Measurements from ENCODE around the gene GCNT4.
"Not testable (repeated sequence)": the region's sequence is repeated elsewhere in the genome, so short reads cannot be mapped to it uniquely, and the experiment has no call there.

The GCNT4 gene, protein sequence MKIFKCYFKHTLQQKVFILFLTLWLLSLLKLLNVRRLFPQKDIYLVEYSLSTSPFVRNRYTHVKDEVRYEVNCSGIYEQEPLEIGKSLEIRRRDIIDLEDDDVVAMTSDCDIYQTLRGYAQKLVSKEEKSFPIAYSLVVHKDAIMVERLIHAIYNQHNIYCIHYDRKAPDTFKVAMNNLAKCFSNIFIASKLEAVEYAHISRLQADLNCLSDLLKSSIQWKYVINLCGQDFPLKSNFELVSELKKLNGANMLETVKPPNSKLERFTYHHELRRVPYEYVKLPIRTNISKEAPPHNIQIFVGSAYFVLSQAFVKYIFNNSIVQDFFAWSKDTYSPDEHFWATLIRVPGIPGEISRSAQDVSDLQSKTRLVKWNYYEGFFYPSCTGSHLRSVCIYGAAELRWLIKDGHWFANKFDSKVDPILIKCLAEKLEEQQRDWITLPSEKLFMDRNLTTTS

DNA sequence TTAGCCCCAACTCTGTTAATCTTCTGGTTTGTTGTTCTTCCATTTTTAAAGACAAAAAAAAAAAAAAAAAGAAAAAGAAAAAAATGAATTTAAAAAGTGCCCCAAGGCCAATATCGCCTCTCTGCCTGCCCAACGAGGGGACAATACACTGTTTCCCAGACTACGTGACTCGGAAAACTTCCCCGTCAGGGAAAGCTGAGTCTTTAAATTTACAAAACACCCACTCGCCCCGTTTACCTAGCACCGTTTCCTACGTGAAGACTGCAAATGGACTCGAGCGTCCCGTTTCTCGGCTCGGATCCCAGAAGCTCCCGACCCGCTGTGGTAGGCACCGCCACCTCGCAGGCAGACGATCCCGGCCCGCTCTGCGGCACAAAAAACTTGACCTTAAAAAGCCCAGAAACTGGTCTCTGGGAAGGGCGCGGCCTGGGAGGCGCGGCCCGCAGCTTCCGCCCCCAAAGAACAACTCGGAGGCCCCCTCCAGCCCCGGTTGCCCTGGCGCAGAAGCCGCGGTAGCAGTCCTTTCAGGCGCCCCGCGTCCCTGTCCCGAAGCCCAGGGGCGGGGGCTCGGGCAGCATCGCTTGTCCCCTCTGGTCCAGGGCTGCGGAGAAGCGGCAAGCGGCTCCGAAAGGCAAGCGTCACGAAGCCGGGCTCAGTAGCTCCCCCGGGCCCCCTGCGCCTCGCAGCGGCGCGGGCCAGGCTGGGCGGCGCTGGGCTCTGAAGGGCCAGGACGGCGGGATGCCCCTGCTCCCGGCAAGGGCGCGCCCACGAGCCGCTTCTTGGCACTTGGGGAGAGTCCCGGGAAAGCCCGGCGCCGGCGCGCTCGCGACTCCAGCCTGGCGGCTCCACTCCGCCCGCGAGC is at the start of gene GCNT4:
TSS of gene GCNT4 (minus strand) at position 367 of the 862 bp plus-strand sequence. CDS start 22,521 bp downstream, outside the sequence.
- DNase-seq (ENCODE audit: low read depth in 2 of 3, low spot score in 1 of 3), result peak in 1 of 3 donors; percentile 53

GRCh38 chr5:75095956-75096355 is 43.6 kb upstream of the GCNT4 start:
- DNase-seq (ENCODE audit: low read depth in 2 of 3, low spot score in 1 of 3), result not testable (repeated sequence)

DNA sequence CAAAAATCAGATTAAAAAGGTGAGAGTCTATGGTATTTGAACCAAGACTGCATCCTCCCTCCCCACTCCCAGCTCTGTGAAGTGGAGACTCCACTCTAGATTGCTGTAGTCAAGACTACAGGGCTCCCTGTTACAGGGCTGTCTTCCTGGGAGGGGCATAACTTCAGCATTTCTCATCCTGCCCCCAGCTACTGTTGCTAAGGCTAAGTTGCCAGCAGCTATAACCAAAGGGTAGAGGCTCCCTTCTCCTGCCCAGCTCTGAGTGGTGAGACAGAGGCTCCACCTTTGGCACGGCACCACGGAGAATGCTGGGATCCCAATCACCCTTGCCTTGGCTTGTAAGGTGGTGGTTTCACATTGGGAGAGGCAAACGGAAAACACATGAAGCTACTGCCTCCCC is 39.2 kb upstream of the GCNT4 start:
- DNase-seq (ENCODE audit: low read depth in 2 of 3, low spot score in 1 of 3), result no peak

- DNase-seq (ENCODE audit: low read depth in 2 of 3, low spot score in 1 of 3), result no peak
These were observed 37.3 kb upstream of the GCNT4 start for GRCh38 chr5:75089662-75090061.

DNA sequence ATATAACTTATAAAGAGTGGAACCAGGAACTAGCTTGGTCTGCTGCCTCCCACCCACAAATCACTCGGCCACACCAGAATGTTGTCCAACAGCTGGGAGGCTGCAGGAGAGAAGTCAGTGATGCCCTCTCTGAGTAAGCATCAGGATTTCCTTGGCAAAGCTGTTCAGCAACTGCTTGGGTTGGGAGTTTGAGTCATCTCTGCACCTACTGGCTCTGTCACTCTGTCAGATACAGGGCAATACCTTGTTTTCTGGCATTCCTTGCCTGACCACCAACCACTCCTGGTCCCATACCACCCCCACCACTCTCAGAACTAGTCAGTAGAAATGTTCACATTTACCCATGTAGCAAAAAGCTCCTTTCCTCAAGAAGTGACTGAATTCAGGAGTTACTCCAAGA is 36.8 kb upstream of the GCNT4 start:
- peak; percentile 12 to 50 (median 34) for DNase-seq (ENCODE audit: low read depth in 2 of 3, low spot score in 1 of 3)

DNA sequence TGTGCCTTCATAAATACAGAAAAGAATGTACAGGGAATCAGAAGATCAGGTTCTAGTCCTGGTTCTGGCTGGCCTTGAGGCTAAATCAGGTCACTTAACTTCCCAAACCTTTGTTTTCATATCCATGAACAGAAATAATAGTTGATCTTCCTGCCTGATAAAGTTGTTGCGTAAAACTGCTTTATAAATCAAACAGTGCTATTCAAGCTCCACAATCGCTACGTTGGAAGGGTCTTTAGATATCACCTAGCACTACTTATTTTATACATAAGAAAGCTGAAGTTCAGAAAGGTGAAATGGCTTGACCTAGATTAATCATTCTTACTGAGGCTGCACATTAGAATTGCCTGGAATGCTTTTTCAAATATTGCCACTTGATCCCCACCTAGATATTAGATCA is 36.3 kb upstream of the GCNT4 start:
- DNase-seq (ENCODE audit: low read depth in 2 of 3, low spot score in 1 of 3), result no peak

GRCh38 chr5:75081510-75081909 is 29.2 kb upstream of the GCNT4 start:
- DNase-seq (ENCODE audit: low read depth in 2 of 3, low spot score in 1 of 3), result no peak

GRCh38 chr5:75079346-75079745 is 27.0 kb upstream of the GCNT4 start:
- DNase-seq (ENCODE audit: low read depth in 2 of 3, low spot score in 1 of 3), result not testable (repeated sequence)

GRCh38 chr5:75078027-75078426 is 25.7 kb upstream of the GCNT4 start:
- DNase-seq (ENCODE audit: low read depth in 2 of 3, low spot score in 1 of 3), result no peak

- no peak for DNase-seq (ENCODE audit: low read depth in 2 of 3, low spot score in 1 of 3)
These were observed 19.7 kb upstream of the GCNT4 start for GRCh38 chr5:75072061-75072460.

DNA sequence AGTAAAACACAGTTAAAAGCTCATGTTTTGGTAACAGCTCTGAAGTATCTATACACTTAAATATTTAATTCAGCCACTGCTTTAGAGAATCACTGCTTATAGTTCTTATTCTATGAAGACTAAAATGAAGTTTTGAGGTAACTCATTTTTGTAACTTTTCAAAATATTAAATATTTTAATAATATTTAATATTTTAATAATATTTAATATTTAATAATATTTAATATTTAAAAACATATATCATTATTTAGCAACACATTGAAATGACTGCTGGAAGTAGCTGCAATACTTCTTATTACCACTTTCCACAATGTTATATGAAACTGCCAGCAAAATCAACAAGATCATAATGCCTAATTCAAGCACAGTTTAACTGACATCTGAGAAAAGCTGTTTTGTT is 18.7 kb upstream of the GCNT4 start:
- no peak for DNase-seq (ENCODE audit: low read depth in 2 of 3, low spot score in 1 of 3)

- DNase-seq (ENCODE audit: low read depth in 2 of 3, low spot score in 1 of 3), result no peak
These were observed 15.1 kb upstream of the GCNT4 start for GRCh38 chr5:75067434-75067833.

DNA sequence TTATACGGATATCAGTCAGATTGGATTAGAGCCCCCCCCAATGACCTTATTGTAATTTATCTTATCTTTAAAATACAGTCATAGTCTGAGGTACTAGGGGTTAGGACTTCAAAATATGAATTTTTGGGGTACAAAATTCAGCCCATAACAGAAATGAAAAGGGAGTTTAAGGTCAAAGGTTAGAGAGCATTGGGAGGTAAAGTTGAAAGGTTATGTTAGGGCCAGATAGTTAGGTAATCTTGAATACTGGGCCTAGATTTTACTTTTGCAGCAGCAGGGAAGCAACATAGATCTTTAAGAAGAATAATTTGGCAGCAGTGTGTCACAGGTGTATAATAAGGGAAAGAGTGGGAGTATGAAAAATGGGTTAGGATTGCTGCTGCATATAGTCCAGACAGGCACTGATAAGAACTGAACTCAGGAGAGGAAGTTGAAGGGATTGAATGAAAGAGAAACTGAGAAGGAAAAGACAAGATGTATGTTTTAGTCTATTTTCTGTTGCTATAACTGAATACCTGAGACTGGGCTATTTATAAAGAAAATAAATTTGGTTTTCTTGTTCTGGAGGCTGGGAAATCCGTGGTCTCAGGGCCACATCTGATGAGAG is 10.7 kb upstream of the GCNT4 start:
- DNase-seq (ENCODE audit: low read depth in 2 of 3, low spot score in 1 of 3), result no peak

DNA sequence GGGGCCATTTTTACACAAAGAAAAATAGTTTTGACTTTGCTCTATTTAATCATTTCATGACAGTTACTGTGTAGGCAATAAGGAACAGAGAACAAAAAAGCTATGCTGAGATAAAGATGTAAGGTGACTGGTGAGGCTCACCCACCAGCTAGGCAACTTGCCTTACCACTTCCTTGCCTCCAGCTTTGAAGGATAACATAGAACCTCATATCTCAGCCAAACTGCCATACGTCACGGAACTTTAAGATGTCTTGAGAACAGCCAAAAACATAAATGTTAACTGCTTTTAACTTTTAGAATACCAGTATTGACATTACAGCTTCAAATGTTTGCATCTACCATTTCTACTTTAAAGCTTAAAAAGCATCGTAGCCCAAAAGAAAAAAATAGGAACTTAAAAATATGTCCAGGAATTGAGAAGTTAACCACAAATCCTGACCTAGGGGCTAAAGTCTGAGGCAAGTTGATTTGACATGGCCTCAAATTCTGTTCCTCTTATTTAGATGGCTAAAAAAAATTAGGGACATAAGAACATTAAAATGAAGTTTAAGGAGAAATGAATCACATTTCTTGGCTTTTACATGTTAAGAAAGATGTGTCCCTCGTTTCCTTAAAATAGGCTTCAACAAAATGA is 7.7 kb upstream of the GCNT4 start:
- no peak for DNase-seq (ENCODE audit: low read depth in 2 of 3, low spot score in 1 of 3)

GRCh38 chr5:75058986-75059535 is 6.7 kb upstream of the GCNT4 start:
- no peak for DNase-seq (ENCODE audit: low read depth in 2 of 3, low spot score in 1 of 3)

GRCh38 chr5:75057561-75057960 is 5.2 kb upstream of the GCNT4 start:
- no peak for DNase-seq (ENCODE audit: low read depth in 2 of 3, low spot score in 1 of 3)

DNA sequence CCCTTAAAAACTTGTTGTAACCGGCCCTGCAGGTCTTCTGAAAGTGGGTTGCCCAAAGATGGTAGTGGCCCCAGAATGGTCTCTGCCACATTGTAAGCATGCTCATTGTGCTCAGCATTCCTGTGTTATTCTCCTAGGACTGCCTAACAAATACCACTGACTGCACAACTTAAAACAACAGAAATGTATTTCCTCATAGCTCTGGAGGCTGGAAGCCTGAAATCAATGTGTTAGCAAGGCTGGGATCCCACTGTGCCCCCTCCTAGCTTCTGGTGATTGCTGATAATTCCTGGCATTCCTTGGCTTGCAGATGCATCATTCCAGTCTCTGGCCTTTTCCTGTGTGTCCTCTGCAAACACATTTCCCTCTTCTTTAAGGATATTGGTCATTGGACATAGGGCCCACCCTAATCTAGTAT is 3.4 kb upstream of the GCNT4 start:
- no peak for DNase-seq (ENCODE audit: low read depth in 2 of 3, low spot score in 1 of 3)

DNA sequence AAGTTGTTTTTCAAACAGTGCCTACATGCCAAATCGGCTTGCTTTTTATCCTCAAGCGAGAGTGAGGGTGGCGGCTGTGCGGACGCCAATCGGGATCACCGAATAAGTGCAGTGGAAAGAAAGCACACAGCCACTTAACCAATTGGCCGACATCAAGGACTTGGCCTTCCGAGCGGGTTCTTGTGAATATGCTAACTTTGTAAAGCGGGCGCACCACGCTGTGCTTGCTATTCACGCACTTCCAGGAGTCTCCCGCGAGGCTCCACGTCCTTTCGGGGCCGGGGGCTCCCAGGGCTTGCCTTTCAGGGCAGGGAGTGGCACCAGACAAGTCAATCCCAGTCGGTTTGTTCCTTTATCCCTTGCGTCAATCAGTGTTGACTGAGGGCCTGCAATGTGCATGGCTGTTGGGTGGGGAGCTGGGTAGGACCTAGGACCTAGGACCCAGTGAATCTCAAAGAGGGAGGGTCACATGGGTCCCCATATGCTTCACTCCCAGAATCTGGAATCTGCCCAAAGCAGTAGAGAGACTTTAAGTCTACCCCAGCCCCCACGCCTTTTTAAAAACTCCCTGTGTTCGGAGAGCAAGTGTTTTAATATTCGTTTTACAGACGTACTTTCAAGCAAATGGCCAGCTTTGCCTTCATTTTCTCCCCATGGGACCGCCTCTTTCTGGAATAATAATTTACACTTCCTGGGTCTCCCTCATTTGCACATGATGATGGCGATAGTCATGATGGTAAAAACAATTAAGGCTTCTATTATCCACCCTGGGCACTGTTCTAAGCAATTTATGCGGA is 2.0 kb upstream of the GCNT4 start:
- no peak for DNase-seq (ENCODE audit: low read depth in 2 of 3, low spot score in 1 of 3)

DNA sequence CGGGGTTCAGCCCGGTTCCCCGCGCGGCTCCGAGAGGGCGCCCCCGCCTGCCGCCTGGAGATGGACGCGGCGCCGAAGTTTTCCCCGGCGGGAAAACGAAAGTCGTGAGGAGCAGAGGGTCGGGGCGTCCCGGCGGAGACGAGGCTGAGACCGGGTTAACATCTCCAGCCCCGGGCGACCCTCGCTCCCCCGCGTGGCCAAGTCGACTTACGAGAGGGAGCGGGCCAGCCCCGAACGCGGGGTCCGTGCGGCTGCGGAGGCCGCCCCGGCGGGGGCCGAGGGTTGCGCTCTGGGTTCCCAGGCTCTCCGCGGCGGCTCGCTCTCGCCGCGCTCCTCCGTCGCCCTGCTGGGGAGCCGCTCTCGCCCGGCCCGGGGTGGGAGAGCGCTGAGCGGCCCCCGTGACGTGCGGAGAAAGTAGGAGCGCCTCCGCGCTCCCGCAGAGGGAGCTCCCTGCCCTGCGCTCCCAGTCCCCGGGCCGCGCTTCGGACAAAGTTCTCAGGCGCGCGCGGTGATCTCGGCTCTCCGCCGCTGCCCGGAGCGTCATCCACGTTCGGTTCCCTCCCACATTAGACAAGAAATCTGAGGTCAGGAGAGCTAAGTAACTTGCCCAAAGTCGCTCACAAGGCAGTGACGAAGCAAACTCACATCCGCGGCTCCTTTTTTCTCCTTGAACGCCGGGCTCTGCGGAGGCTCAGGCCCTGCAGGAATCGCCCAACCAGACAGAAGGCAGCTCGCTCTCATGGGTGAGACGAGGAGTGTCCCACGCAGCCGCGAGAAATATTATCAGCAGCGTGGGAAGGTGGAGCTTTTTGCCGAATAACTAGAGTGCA is 1.2 kb upstream of the GCNT4 start:
- DNase-seq (ENCODE audit: low read depth in 2 of 3, low spot score in 1 of 3), result peak in 1 of 3 donors; percentile 43

Data from stimulated activated CD4-positive, alpha-beta T cell treated with anti-CD3 and anti-CD28 coated beads, Interleukin-12 subunit alpha, Interleukin-12 subunit beta, amount 100 ng/mL, for 48 hours (primary cell).